H1 (cell line): ENCODE data around the gene SF3A2. TPM values are rescaled to one million over a fixed set of nuclear protein-coding genes. Genes with fewer than 3 reads are reported as not detected.
A peak's percentile ranks its signal among the peaks of the same experiment; 100 is the strongest.

Source experiments
- CTCF ChIA-PET: fragments of 300-600 bp; sonication (Branson Sonifier 250); formaldehyde crosslinking; loops from one replicate; lab custom pipeline; 2021; ENCODE audit not compliant: partially characterized antibody; lab: Charles Lee
- POLR2A ChIA-PET: fragments of 300-600 bp; sonication (Branson Sonifier 250); formaldehyde crosslinking; loops from one replicate; lab custom pipeline; 2021; ENCODE audit warnings: inconsistent platforms; ENCODE audit not compliant: partially characterized antibody; lab: Charles Lee
- DNase-seq, 2 experiments: peaks; one replicate each; pipeline versions ENCODE4 v3.0.0 to v3.0.0-alpha.2; 2010 to 2022; ENCODE audit warnings: low spot score in 2 of 2, low read depth in 1 of 2, mixed read lengths in 1 of 2
- FAIRE-seq: peaks from 2 replicates; lab custom pipeline; 2011; peaks lifted over from hg19 to GRCh38; lab: Jason Lieb, UNC
- H2AFZ ChIP-seq: 2 replicates; pipeline ENCODE4 v1.8.1; 2012; ENCODE audit warnings: low read length, inconsistent platforms
- H2AK5ac ChIP-seq: 2 replicates; pipeline ENCODE4 v1.6.1; 2013; ENCODE audit warnings: low read depth, low read length
- H2BK120ac ChIP-seq: replicated peaks from 2 replicates; pipeline ENCODE3; 2013; ENCODE audit warnings: low read depth, low read length, inconsistent platforms
- H2BK12ac ChIP-seq: 2 replicates; pipeline ENCODE4 v1.6.1; 2013; ENCODE audit warnings: low read depth, low read length
- H2BK15ac ChIP-seq: 2 replicates; pipeline ENCODE4 v1.6.1; 2013; ENCODE audit warnings: low read length
- H2BK20ac ChIP-seq: 2 replicates; pipeline ENCODE4 v1.6.1; 2013; ENCODE audit warnings: low read length
- H2BK5ac ChIP-seq: 2 replicates; pipeline ENCODE4 v1.6.1; 2013; ENCODE audit warnings: low read depth, low read length
- H3K14ac ChIP-seq: 2 replicates; pipeline ENCODE4 v1.6.1; 2013; ENCODE audit warnings: inconsistent platforms; ENCODE audit not compliant: insufficient read length
- H3K18ac ChIP-seq: 2 replicates; pipeline ENCODE4 v1.6.1; 2013; ENCODE audit warnings: low read length; ENCODE audit errors: extremely low read depth
- H3K23ac ChIP-seq: 2 replicates; pipeline ENCODE4 v1.6.1; 2013; ENCODE audit warnings: inconsistent platforms; ENCODE audit not compliant: insufficient read length
- H3K23me2 ChIP-seq: 2 replicates; pipeline ENCODE4 v1.6.1; 2013; ENCODE audit warnings: low read depth, low read length
- H3K27ac ChIP-seq: 2 replicates; pipeline ENCODE4 v1.6.1; 2011; ENCODE audit warnings: low read depth, low read length, inconsistent platforms
- H3K27me3 ChIP-seq, 4 experiments: replicated peaks in 1 of 4; 1 replicate in 1 of 4; 2 replicates in 3 of 4; pipeline versions ENCODE4 v1.6.1 to v1.8.1; 2011 to 2013; ENCODE audit warnings: low read length in 3 of 4, mild to moderate bottlenecking in 3 of 4, inconsistent platforms in 2 of 4, mixed read lengths in 2 of 4, moderate library complexity in 1 of 4; ENCODE audit not compliant: control insufficient read depth in 3 of 4, insufficient read depth in 3 of 4; ENCODE audit errors: extremely low read depth in 1 of 4
- H3K36me3 ChIP-seq, 4 experiments: 2 replicates each; pipeline versions ENCODE4 v1.6.1 to v1.8.1; 2011 to 2013; ENCODE audit warnings: mild to moderate bottlenecking in 4 of 4, low read length in 3 of 4, moderate library complexity in 2 of 4, control low read depth in 1 of 4, inconsistent platforms in 1 of 4; ENCODE audit not compliant: insufficient read depth in 4 of 4, control insufficient read depth in 2 of 4
- H3K4ac ChIP-seq: replicated peaks from 2 replicates; pipeline ENCODE3; 2013; ENCODE audit warnings: low read length, low read depth, mixed read lengths, inconsistent platforms; ENCODE audit not compliant: insufficient read length
- H3K4me1 ChIP-seq, 4 experiments: replicated peaks in 1 of 4; 1 replicate in 1 of 4; 2 replicates in 3 of 4; pipeline versions ENCODE4 v1.6.1 to v1.8.1; 2011 to 2013; ENCODE audit warnings: low read length in 3 of 4, inconsistent platforms in 2 of 4, mixed read lengths in 1 of 4; ENCODE audit not compliant: insufficient read depth in 4 of 4, control insufficient read depth in 3 of 4
- H3K4me2 ChIP-seq, 2 experiments: 2 replicates each; pipeline versions ENCODE4 v1.6.1 to v1.8.1; 2011 to 2013; ENCODE audit warnings: low read depth in 2 of 2, low read length in 2 of 2, control low read depth in 1 of 2, inconsistent platforms in 1 of 2, mild to moderate bottlenecking in 1 of 2; ENCODE audit not compliant: insufficient read depth in 1 of 2
- H3K4me3 ChIP-seq, 4 experiments: fragments of 200-600, 300-600 bp in 1 of 4; sonication (generic), shearing (Covaris generic), sonication (Bioruptor Twin) in 1 of 4; 2 replicates each; pipeline versions ENCODE4 v1.5.1 to v1.8.1; 2011 to 2016; ENCODE audit warnings: low read length in 4 of 4, low read depth in 3 of 4, control low read depth in 2 of 4, inconsistent platforms in 2 of 4, mild to moderate bottlenecking in 2 of 4, mixed read lengths in 1 of 4, moderate library complexity in 1 of 4; ENCODE audit not compliant: insufficient read depth in 2 of 4; ENCODE audit errors: extremely low read depth in 1 of 4
- H3K56ac ChIP-seq: replicated peaks from 2 replicates; pipeline ENCODE3; 2013; ENCODE audit warnings: low read depth, mild to moderate bottlenecking, mixed read lengths, low read length, inconsistent platforms; ENCODE audit not compliant: insufficient read length
- H3K79me1 ChIP-seq: 2 replicates; pipeline ENCODE4 v1.6.1; 2013; ENCODE audit warnings: low read depth, low read length, control low read depth
- H3K79me2 ChIP-seq, 2 experiments: 2 replicates each; pipeline versions ENCODE4 v1.6.1 to v1.8.1; 2012 to 2013; ENCODE audit warnings: low read length in 2 of 2, mild to moderate bottlenecking in 2 of 2, inconsistent platforms in 1 of 2; ENCODE audit not compliant: insufficient read depth in 2 of 2, control insufficient read depth in 1 of 2
- H3K9ac ChIP-seq, 4 experiments: replicated peaks in 1 of 4; 1 replicate in 1 of 4; 2 replicates in 3 of 4; pipeline versions ENCODE4 v1.6.1 to v1.8.1; 2011 to 2013; ENCODE audit warnings: low read depth in 3 of 4, low read length in 3 of 4, control low read depth in 2 of 4, mild to moderate bottlenecking in 2 of 4, moderate library complexity in 2 of 4, inconsistent platforms in 1 of 4; ENCODE audit errors: extremely low read depth in 1 of 4
- H3K9me3 ChIP-seq, 2 experiments: 2 replicates each; pipeline versions ENCODE4 v1.6.1 to v1.8.1; 2012 to 2013; ENCODE audit warnings: mild to moderate bottlenecking in 2 of 2, moderate library complexity in 2 of 2, control low read depth in 1 of 2, inconsistent platforms in 1 of 2, low read depth in 1 of 2, low read length in 1 of 2, mixed read lengths in 1 of 2; ENCODE audit not compliant: insufficient read depth in 2 of 2
- H4K20me1 ChIP-seq, 2 experiments: replicated peaks in 1 of 2; 2 replicates each; pipeline versions ENCODE3 to v1.8.1; 2011 to 2013; ENCODE audit warnings: inconsistent platforms in 2 of 2, low read length in 2 of 2, mild to moderate bottlenecking in 1 of 2; ENCODE audit not compliant: insufficient read depth in 2 of 2, control insufficient read depth in 1 of 2
- H4K5ac ChIP-seq: 2 replicates; pipeline ENCODE4 v1.6.1; 2013; ENCODE audit warnings: low read length, low read depth, mixed read lengths, inconsistent platforms; ENCODE audit not compliant: insufficient read length
- H4K8ac ChIP-seq: 2 replicates; pipeline ENCODE4 v1.8.0; 2013; ENCODE audit warnings: mild to moderate bottlenecking, moderate library complexity, low read length, inconsistent platforms; ENCODE audit not compliant: insufficient read depth; ENCODE audit errors: extremely low read depth
- H4K91ac ChIP-seq: replicated peaks from 2 replicates; pipeline ENCODE3; 2013; ENCODE audit warnings: low read length, mixed read lengths, inconsistent platforms; ENCODE audit not compliant: insufficient read length
- ATF3 ChIP-seq: IDR thresholded peaks from 2 replicates; pipeline ENCODE4 v1.6.1; 2011; ENCODE audit warnings: low read depth, mild to moderate bottlenecking, low read length; ENCODE audit not compliant: insufficient read depth
- BACH1 ChIP-seq: IDR thresholded peaks from 2 replicates; pipeline ENCODE4 v1.6.1; 2012; ENCODE audit warnings: low read length, improper control_type of control experiment
- BCL11A ChIP-seq, 2 experiments: IDR thresholded peaks; one replicate each; pipeline ENCODE4 v1.6.1; 2011; ENCODE audit warnings: low read depth in 2 of 2, low read length in 2 of 2, mild to moderate bottlenecking in 2 of 2
- CBX8 ChIP-seq: fragments of 300-800, 300-1000 bp; sonication (generic); IDR thresholded peaks from 2 replicates; pipeline ENCODE4 v1.7.1; 2016; ENCODE audit warnings: low read depth, low read length, borderline replicate concordance
- EGR1 ChIP-seq: IDR thresholded peaks from 2 replicates; pipeline ENCODE4 v1.6.1; 2011; ENCODE audit warnings: low read depth, low read length, borderline replicate concordance
- HDAC2 ChIP-seq, 2 experiments: fragments of 300-600 bp in 1 of 2; sonication (generic) in 1 of 2; IDR thresholded peaks; 2 replicates each; pipeline ENCODE4 v1.6.1; 2011 to 2012; ENCODE audit warnings: low read depth in 2 of 2, low read length in 2 of 2, mild to moderate bottlenecking in 2 of 2, moderate library complexity in 2 of 2, borderline replicate concordance in 1 of 2, inconsistent platforms in 1 of 2
- KDM4A ChIP-seq: IDR thresholded peaks from one replicate; pipeline ENCODE4 v1.7.1; 2012; ENCODE audit warnings: low read depth, mild to moderate bottlenecking, moderate library complexity, low read length, inconsistent platforms; ENCODE audit not compliant: severe bottlenecking
- SP1 ChIP-seq: IDR thresholded peaks from 2 replicates; pipeline ENCODE4 v1.6.1; 2011; ENCODE audit warnings: low read depth, low read length
- TAF1 ChIP-seq: IDR thresholded peaks from 2 replicates; pipeline ENCODE4 v1.6.1; 2011; ENCODE audit warnings: mild to moderate bottlenecking, low read depth, low read length
- WGBS, 2 experiments: shearing (Covaris generic) in 1 of 2; methylation state at CpG; one replicate each; pipeline versions ENCODE4 v1.1.6 to v1.1.7; 2013 to 2015; ENCODE audit warnings: low lambda C conversion rate in 2 of 2, mixed read lengths in 2 of 2, inconsistent platforms in 1 of 2, low coverage in 1 of 2, missing lambda C conversion rate in 1 of 2; ENCODE audit not compliant: insufficient replicate concordance in 2 of 2, insufficient coverage in 1 of 2, insufficient read length in 1 of 2; ENCODE audit errors: extremely low coverage in 1 of 2, missing lambda C conversion rate in 1 of 2; 5-methylcytosine and 5-hydroxymethylcytosine counted together
- polyA plus RNA-seq, 7 experiments: library from polyadenylated mRNA; depleted of rRNA in 3 of 7; stranded (reverse) in 5 of 7; unstranded in 2 of 7; fragments of >200 nt in 5 of 7; fragments of 200-250 nt in 2 of 7; gene quantifications; 1 replicate in 5 of 7; 2 replicates in 1 of 7; 4 replicates in 1 of 7; pipeline versions ENCODE4 v1.2.1 to v1.2.3, GENCODE V29; 2011 to 2013; ENCODE audit warnings: missing spikeins in 2 of 7, mixed read lengths in 2 of 7
- total RNA-seq: library from RNA; stranded (reverse); fragmentation: NEBNext Ultra II Directional; extraction: Animal tissue kit (Norgen Biotek cat#: 25700); gene quantifications from 2 replicates; pipeline ENCODE4 v1.2.1, GENCODE V29; 2021

Gene SF3A2
- total and polyA plus RNA-seq, 2 of the 8 experiments (the other 6 are each of a cell fraction or from before 2014, with no cell fraction given), result 15.3 to 146 TPM

GRCh38 chr19:2290441-2291184 is 54.0 kb downstream of the SF3A2 start:
- DNase-seq, result peak in 1 of 2 experiments; percentile 79
- peak overlapping the region; percentile 99; the same call in 1 of the 2 replicates for H2BK15ac ChIP-seq
- H4K8ac ChIP-seq, result peak overlapping the region; percentile 75; the same call in 1 of the 2 replicates
- H3K4me2 ChIP-seq, result peak overlapping the region; percentile 58 to 97
- H4K91ac ChIP-seq, result no peak overlapping the region
- H3K4me3 ChIP-seq, result peak overlapping the region in 3 of 4 experiments; percentile 21 to 56 (median 36); a peak in 6 of 8 replicates
- no peak overlapping the region for H3K56ac ChIP-seq
- ChIA-PET CTCF (interaction anchor here (0.6 to 2.3 kb wide), 9 partner anchors 13 to 443 kb away, joined by 3 to 20 read pairs (median 4); no protein-coding TSS in a partner anchor), POLR2A (interaction anchor here (0.5 to 2.1 kb wide), 14 partner anchors 7 to 212 kb away, joined by 3 to 17 read pairs (median 3); partner anchors contain the start of gene AMH)
- H3K14ac ChIP-seq, result no peak overlapping the region
- H3K23ac ChIP-seq, result no peak overlapping the region
- H4K5ac ChIP-seq, result no peak overlapping the region
- H2BK5ac ChIP-seq, result no peak overlapping the region
- peaks cover 10% of the 10 kb centered on the region; the same call in 1 of the 2 replicates for H3K23me2 ChIP-seq
- no peak overlapping the region for H2BK20ac ChIP-seq
- no peak overlapping the region for H3K4ac ChIP-seq
- no peaks in the 10 kb centered on the region for H3K79me1 ChIP-seq
- peak overlapping the region; percentile 92; the same call in 1 of the 2 replicates for H2BK12ac ChIP-seq
- no peak overlapping the region for H2AK5ac ChIP-seq
- H3K18ac ChIP-seq, result peak overlapping the region; percentile 48; the same call in 1 of the 2 replicates
- H3K27ac ChIP-seq, result no peak overlapping the region
- H2BK120ac ChIP-seq, result no peak overlapping the region
- H3K27me3 ChIP-seq, result peaks cover 40 to 67% (median 59%) of the 10 kb centered on the region in 4 experiments
- FAIRE-seq, result no peak
- H4K20me1 ChIP-seq, result peaks cover 0 to 11% of the 10 kb centered on the region in 2 experiments
- H3K4me1 ChIP-seq, result peaks cover 0 to 24% (median 9%) of the 10 kb centered on the region in 4 experiments; a peak in 5 of 7 replicates
- H3K9ac ChIP-seq, result no peak overlapping the region
- H3K9me3 ChIP-seq, result no peaks in the 10 kb centered on the region
- H2AFZ ChIP-seq, result no peak overlapping the region
- no peaks in the 10 kb centered on the region for H3K79me2 ChIP-seq
- H3K36me3 ChIP-seq, result peaks cover 0 to 6% (median 0%) of the 10 kb centered on the region in 4 experiments; a peak in 1 of 8 replicates
- 5% methylated on average over 76 of the region's 82 CpGs; no CpG with 5 or more reads in 1 of the 2 experiments for WGBS, 2 experiments
- TF ChIP-seq EGR1, result no peak
- TF ChIP-seq TAF1, result no peak
- no peak for TF ChIP-seq KDM4A
- no peak for TF ChIP-seq BACH1
- TF ChIP-seq HDAC2 (IDR thresholded peaks at IDR 0.05; ENCODE audit: borderline replicate concordance in 1 of 2, low read depth in 2 of 2, low read length in 2 of 2), result no peak
- TF ChIP-seq BCL11A (IDR thresholded peaks at IDR 0.05; ENCODE audit: low read depth in 2 of 2, low read length in 2 of 2), result no peak
- no peak for TF ChIP-seq ATF3
- no peak for TF ChIP-seq SP1
- no peak for TF ChIP-seq CBX8
